ENCODE results near the gene OR2Z1. TPM values are rescaled to one million over a fixed set of nuclear protein-coding genes. Genes with fewer than 3 reads are reported as not detected.

The OR2Z1 gene, protein sequence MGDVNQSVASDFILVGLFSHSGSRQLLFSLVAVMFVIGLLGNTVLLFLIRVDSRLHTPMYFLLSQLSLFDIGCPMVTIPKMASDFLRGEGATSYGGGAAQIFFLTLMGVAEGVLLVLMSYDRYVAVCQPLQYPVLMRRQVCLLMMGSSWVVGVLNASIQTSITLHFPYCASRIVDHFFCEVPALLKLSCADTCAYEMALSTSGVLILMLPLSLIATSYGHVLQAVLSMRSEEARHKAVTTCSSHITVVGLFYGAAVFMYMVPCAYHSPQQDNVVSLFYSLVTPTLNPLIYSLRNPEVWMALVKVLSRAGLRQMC
- total RNA-seq (2022; extraction: Qiagen RNA extraction; ENCODE audit: low read depth) = not detected in 5 replicates

DNA sequence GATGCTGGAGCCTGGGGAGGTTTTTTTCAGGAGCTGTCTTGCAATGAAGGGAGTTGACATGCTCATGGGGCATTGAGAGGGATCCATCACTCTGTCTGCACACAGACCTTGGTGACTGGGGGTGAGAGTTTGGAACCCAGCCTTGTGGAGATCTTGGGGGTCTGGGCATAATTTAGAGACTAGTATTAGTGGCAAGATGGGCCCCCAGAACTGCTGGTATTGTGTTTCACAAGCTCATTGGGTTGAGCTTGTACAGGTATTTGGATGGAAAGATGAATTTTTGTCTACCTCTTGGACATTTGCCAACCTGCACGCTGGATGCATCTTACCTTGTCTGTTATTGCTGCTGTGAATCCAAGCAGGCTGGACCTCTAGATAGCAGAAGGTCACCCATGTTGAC is at the start of gene OR2Z1:
OR2Z1 (plus strand) TSS at position 301 of the 400 bp plus-strand sequence. CDS start 9,395 bp downstream, outside the sequence.

GRCh38 chr19:8698433-8699063 is 22.9 kb upstream of the OR2Z1 start, which contains the start of gene ACTL9:
TSS of gene ACTL9 (minus strand) at chr19:8698795. CDS start at chr19:8698701, 94 bp downstream.

Other genes with a start within 250 kb of the OR2Z1 start
- 0.19 to 0.27 TPM (median 0.25 TPM) in 3 of 5 replicates, not detected in the others for gene PRAM1, start 219.0 kb upstream of the OR2Z1 start, total RNA-seq (2022; extraction: Qiagen RNA extraction; ENCODE audit: low read depth)
- 14.2 to 21.2 TPM (median 19.7 TPM) in 5 replicates for gene ZNF414, start 207.5 kb upstream of the OR2Z1 start, total RNA-seq (2022; extraction: Qiagen RNA extraction; ENCODE audit: low read depth)
- 0.24 to 0.45 TPM (median 0.28 TPM) in 5 replicates for gene MYO1F, start 144.2 kb upstream of the OR2Z1 start, total RNA-seq (2022; extraction: Qiagen RNA extraction; ENCODE audit: low read depth)
- gene ADAMTS10, start 110.9 kb upstream of the OR2Z1 start, total RNA-seq (2022; extraction: Qiagen RNA extraction; ENCODE audit: low read depth) = 9.0 to 19.4 TPM (median 15.3 TPM) in 5 replicates
- gene NFILZ, start 91.0 kb upstream of the OR2Z1 start, total RNA-seq (2022; extraction: Qiagen RNA extraction; ENCODE audit: low read depth) = not detected in 5 replicates
- gene ACTL9, start 22.8 kb upstream of the OR2Z1 start, total RNA-seq (2022; extraction: Qiagen RNA extraction; ENCODE audit: low read depth) = not detected in 5 replicates
- gene ZNF558, start 110.7 kb downstream of the OR2Z1 start, total RNA-seq (2022; extraction: Qiagen RNA extraction; ENCODE audit: low read depth) = 5.0 to 8.2 TPM (median 7.7 TPM) in 5 replicates
- not detected in 5 replicates for gene MBD3L1, start 110.7 kb downstream of the OR2Z1 start, total RNA-seq (2022; extraction: Qiagen RNA extraction; ENCODE audit: low read depth)

All from A549 treated with ZK216348 at 1 μM for 4 hours (cell line).